GM18505 (cell line): ENCODE measurements around the gene KIF22.
A peak's percentile ranks its signal among the peaks of the same experiment; 100 is the strongest.

ENCODE experiments used
- ATAC-seq: cut with Tn5 transposase; IDR thresholded peaks from one replicate; pipeline ENCODE4 v1.9.1; 2021; ENCODE audit not compliant: unreplicated experiment
- POLR2A ChIP-seq: IDR thresholded peaks from 4 replicates; pipeline ENCODE4 v1.6.1; 2011; ENCODE audit warnings: borderline replicate concordance; ENCODE audit not compliant: insufficient read depth, insufficient read length; ENCODE audit errors: extremely low read depth

KIF22 gene

DNA sequence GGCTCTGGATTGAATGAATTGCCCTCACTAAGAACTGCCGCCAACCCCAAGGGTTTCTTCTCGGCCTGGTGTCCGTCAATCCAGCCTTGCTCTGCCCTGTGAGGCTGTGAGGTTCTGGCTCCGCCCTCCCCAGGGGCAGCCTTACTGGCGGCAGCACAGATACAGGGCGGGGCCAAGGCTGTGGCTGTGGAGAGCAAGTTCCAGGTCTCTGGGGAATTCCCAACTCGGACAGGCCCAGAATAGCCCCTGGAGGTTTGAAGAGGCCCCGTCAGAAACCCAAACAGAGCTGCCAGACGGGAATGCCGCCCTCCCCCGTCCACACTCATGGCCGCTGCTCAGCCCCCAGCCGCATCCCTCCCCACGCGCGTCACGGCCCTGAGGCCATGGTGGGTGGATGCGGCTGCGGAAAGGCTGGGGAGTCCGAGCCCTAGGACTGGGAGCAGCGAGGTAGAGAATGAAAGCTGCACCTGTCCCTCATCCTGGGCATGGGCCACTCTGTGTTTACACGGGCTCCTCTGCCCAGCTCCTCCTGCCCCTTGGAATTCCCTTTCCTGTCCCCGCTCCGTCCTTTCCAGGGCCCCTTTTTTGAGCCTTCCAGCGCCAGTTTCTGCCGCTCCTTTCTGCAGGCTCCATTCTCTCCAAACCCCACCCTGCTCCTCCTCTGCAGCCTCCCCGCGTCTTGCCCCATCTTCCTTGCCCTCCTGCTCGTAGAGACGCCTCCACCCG lies 20.8 kb downstream of the KIF22 start:
- ATAC-seq: no peak

DNA sequence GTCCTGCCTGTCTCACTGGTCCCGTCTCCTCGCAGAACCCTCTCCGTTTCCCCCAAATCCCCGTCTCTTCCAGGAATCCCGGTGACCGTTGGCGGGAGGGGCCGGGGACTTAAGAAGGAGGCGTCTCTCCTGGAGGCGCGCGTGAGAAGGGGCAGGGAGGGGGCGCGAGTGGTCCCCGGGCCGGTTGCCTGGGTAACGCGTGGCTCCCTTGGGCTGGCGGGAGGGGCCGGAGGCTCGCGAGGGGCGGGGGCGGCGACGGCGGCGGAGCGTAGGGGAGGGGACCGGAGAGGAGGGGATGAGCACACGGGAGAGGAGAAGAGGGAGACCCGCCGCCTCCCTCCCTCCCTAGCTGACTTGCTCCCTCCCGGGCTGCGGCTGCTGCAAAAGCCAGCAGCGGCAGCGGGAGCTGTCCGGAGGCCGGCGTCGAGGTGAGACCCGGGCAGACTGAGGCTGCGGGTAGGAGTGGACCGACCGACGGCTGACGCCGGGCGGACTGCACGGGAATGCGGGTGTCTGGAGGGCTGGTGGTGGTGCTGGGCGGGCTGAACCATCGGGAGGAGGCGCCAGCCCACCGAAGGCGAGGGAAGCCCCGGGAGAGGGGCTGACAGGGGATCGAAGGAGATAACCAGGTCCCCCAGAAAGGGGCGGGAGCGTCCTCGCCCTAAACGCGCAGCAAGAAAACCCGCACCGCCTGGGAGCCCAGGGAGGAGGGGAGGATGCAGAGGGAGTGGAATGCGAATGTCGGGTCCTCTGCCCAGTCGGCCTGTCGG lies 21.5 kb downstream of the KIF22 start, which contains the start of gene PRRT2:
TSS of gene PRRT2 (plus strand) at position 298 of the 770 bp plus-strand sequence. CDS start 862 bp downstream, outside the sequence.
- ATAC-seq: no peak
- no peak for TF ChIP-seq POLR2A

More for the DNA sequence above, 20.8 kb downstream of the KIF22 start:
- TF ChIP-seq POLR2A: peak; percentile 50

DNA sequence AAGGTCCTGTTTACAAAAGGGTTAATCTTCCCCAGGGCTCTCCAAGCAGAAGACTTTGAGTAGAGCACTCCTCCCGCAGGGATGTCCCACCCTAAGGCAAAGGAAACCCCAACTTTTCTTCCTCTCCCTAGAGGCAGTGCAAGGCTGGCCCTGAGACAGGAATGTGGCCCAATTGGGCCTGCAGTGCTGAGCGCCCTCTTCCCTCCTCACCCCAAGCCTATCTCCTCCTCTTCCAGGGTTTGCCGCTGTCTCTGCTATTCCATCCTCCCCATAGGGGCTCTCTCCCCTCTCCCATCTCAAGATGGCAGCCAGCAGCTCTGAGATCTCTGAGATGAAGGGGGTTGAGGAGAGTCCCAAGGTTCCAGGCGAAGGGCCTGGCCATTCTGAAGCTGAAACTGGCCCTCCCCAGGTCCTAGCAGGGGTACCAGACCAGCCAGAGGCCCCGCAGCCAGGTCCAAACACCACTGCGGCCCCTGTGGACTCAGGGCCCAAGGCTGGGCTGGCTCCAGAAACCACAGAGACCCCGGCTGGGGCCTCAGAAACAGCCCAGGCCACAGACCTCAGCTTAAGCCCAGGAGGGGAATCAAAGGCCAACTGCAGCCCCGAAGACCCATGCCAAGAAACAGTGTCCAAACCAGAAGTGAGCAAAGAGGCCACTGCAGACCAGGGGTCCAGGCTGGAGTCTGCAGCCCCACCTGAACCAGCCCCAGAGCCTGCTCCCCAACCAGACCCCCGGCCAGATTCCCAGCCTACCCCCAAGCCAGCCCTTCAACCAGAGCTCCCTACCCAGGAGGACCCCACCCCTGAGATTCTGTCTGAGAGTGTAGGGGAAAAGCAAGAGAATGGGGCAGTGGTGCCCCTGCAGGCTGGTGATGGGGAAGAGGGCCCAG lies 22.4 kb downstream of the KIF22 start:
- no peak for TF ChIP-seq POLR2A
- no peak for ATAC-seq

DNA sequence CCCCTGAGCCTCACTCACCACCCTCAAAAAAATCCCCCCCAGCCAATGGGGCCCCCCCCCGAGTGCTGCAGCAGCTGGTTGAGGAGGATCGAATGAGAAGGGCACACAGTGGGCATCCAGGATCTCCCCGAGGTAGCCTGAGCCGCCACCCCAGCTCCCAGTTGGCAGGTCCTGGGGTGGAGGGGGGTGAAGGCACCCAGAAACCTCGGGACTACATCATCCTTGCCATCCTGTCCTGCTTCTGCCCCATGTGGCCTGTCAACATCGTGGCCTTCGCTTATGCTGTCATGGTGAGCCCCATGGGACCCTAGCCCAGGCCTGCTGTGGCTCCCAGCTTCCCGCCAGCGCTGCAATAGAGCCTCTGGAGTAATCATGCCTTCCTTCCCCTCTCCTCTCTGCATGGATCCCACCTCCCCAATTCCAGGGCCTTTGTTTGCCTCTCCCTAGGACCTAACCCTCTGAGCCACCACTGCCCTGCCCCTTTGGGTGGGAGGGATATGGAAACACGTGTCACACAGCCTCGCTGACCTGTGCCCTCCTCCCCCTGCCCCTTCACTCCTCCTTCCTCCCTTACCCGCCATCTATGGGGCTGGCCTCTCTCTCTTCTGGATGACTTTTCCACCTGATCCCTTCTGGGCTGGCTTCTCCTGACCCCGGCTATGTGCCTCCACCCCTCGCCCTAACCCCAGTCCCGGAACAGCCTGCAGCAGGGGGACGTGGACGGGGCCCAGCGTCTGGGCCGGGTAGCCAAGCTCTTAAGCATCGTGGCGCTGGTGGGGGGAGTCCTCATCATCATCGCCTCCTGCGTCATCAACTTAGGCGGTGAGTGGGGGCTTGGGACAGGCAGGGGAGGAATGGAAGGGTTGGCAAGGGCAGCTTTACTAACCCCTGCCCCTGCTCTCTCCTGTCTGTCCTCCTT lies 23.4 kb downstream of the KIF22 start:
- ATAC-seq: no peak
- no peak for TF ChIP-seq POLR2A

DNA sequence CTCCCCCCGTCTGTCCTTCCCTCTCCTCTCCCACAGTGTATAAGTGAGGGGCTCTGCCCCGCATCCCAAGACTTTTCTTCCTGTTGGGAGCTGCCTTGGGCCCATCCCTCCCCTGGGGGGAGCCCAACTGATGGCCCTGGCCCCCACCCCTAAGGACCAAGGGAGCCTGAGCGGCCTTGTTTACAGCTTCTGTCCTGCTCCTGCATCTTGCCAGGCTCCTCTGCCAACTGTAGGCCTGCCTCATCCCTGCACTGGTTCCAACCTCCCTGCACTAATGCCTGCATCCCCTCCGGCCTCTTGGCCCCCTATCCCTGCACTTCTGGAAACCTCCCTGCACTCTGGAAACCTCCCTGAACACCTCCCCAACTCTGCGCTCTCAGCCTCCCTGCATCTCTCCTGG lies 24.0 kb downstream of the KIF22 start:
- no peak for ATAC-seq
- no peak for TF ChIP-seq POLR2A

DNA sequence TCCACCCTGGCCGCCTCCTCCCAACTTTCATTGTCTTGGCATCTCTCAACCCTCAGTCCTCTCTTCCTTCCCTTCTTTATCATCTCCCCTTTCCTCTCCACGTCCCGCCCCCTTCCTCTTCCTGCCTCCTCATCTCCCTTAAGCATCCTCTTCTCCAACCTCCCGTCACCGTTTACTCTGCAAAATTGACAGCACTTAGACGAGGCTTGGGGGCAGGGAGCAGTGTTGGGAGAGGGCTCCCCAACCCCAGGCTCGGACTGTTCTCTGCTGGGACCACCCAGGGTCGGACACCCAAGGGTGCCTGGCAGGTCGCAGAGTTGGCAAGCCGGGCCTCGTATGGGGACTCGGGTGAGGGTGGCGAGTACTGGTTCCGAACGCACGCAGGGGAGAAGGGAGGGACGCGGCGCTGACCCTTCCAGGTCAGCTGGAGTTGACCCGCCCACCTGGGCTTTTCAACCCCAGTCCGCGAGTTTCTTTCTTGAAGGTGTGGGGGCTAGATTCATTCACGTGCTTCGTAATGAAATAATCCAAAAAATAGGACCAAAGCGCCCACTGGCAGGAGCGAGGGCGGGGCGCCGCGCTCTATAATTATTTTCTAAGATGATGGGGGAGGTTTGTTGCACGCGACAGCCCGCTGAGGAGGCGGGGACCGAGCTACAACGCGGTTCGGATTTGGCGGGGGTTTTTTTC lies 24.6 kb downstream of the KIF22 start:
- TF ChIP-seq POLR2A: no peak
- no peak for ATAC-seq

DNA sequence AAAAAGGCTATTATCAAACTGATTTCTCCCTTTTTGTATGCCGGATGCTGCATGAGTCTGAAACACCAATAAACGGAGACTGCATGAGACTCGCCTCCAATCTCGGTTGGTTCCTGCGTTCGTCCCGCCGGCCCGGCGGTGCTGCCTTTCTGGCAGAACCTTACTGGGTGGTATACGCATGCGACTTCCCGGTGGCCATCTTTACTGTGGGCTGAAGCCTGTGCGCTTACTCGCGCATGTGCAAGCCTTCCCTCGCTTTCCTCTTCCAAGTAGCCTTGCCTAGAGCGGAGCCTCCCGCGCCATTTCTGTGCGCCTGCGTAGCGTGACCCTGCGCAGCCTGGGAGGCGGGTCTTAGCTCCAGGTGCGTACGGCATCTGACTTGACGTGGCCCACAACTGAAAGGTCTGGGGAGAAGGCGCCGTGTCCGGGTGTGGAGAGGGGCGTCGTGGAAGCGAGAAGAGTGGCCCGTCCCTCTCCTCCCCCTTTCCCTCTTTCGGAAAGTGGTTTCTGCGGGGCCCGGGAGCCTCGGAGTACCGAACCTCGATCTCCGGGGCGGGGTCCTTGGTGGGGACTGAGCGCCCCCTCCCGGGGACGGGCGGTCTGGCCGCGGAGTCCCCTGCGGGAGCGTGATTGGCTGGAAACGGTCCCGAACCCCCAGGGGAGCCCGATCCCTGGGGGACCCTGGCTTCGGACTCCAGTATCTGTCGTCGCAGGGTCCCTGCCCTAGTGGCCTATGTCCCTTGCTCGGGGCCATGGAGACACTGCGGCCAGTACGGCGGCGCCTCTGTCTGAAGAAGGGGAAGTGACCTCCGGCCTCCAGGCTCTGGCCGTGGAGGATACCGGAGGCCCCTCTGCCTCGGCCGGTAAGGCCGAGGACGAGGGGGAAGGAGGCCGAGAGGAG lies 25.5 kb downstream of the KIF22 start, which contains the start of gene PAGR1:
TSS of gene PAGR1 (plus strand) at position 360 of the 901 bp plus-strand sequence. CDS start at position 734, 374 bp downstream.
- ATAC-seq: peak; percentile 54
- TF ChIP-seq POLR2A: peak; percentile 84

DNA sequence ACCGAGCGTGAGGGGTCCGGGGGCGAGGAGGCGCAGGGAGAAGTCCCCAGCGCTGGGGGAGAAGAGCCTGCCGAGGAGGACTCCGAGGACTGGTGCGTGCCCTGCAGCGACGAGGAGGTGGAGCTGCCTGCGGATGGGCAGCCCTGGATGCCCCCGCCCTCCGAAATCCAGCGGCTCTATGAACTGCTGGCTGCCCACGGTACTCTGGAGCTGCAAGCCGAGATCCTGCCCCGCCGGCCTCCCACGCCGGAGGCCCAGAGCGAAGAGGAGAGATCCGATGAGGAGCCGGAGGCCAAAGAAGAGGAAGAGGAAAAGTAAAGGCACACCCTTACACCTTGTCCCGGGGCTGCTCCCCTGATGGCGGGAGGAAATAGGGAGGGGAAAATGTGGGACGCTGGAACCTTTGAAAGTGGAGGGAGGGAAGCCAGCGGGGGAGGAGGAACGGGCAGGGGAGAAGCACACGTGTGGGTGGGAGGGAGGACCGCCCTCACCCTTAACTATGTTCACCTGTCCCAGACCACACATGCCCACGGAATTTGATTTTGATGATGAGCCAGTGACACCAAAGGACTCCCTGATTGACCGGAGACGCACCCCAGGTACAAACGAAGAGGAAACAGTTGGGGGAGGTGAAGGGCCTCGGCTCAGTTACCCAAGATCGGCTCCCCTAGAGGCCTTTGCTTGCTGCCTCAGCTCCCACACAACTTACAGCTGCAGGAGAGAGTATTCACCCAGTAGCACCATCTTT lies 26.3 kb downstream of the KIF22 start:
- TF ChIP-seq POLR2A: no peak
- peak; percentile 18 for ATAC-seq

DNA sequence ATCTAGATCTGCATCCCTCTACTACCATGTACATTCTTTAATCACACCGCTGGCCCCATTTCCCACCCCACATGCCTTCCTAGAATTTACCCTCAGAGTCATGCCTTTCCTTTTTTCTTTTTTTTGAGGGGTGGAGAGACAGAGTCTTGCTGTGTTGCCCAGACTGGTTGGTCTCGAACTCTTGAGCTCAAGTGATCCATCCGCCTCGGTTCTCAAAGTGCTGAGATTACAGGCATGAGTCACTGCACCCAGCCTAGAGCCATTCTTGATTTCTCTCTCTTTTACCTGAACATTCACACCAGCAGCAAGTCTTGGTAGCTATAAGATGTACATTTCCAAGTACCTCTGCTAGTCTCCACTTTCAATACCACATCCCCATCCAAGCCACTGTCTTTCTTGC lies 27.5 kb downstream of the KIF22 start:
- no peak for TF ChIP-seq POLR2A
- no peak for ATAC-seq

DNA sequence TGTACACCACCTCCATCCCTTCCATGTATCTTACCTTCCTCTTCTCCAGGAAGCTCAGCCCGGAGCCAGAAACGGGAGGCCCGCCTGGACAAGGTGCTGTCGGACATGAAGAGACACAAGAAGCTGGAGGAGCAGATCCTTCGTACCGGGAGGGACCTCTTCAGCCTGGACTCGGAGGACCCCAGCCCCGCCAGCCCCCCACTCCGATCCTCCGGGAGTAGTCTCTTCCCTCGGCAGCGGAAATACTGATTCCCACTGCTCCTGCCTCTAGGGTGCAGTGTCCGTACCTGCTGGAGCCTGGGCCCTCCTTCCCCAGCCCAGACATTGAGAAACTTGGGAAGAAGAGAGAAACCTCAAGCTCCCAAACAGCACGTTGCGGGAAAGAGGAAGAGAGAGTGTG lies 29.0 kb downstream of the KIF22 start:
- ATAC-seq: no peak
- no peak for TF ChIP-seq POLR2A
